Neural progenitor cell (in vitro differentiated cells): ENCODE measurements around the gene ETFBKMT. TPM values are rescaled to one million over a fixed set of nuclear protein-coding genes. Genes with fewer than 3 reads are reported as not detected.
A peak's percentile ranks its signal among the peaks of the same experiment; 100 is the strongest.

Experiments
- DNase-seq: peaks from one replicate; pipeline ENCODE4 v3.0.0-alpha.2; 2016; ENCODE audit warnings: low spot score
- H2AFZ ChIP-seq: fragments of 200-600 bp; sonication (generic); replicated peaks from 2 replicates; pipeline ENCODE4 v1.6.1; 2016; ENCODE audit warnings: antibody characterized with exemption
- H3F3A ChIP-seq: fragments of 200-600 bp; sonication (generic); 2 replicates; pipeline ENCODE4 v1.6.1; 2016; ENCODE audit warnings: antibody characterized with exemption, low read depth
- H3K27ac ChIP-seq: fragments of 200-600 bp; sonication (generic); 2 replicates; pipeline ENCODE4 v1.5.1; 2016; ENCODE audit warnings: mild to moderate bottlenecking
- H3K27me3 ChIP-seq: fragments of 200-600 bp; sonication (generic); 2 replicates; pipeline ENCODE4 v1.6.1; 2016; ENCODE audit warnings: mild to moderate bottlenecking, moderate library complexity
- H3K36me3 ChIP-seq: fragments of 200-600 bp; sonication (generic); 2 replicates; pipeline ENCODE4 v1.5.1; 2016
- H3K4me1 ChIP-seq: fragments of 200-600 bp; sonication (generic); 2 replicates; pipeline ENCODE4 v1.6.1; 2016; ENCODE audit warnings: mixed run types
- H3K4me2 ChIP-seq: fragments of 200-600 bp; sonication (generic); 2 replicates; pipeline ENCODE4 v1.6.1; 2016
- H3K4me3 ChIP-seq: fragments of 200-600 bp; sonication (generic); 2 replicates; pipeline ENCODE4 v1.5.1; 2016
- H3K79me2 ChIP-seq: fragments of 200-600 bp; sonication (generic); 2 replicates; pipeline ENCODE4 v1.6.1; 2016; ENCODE audit warnings: low read depth
- H3K9ac ChIP-seq: fragments of 200-600 bp; sonication (generic); 2 replicates; pipeline ENCODE4 v1.6.1; 2016
- H3K9me3 ChIP-seq: fragments of 200-600 bp; sonication (generic); 2 replicates; pipeline ENCODE4 v1.5.1; 2016; ENCODE audit warnings: low read depth
- H4K20me1 ChIP-seq: fragments of 200-600 bp; sonication (generic); 2 replicates; pipeline ENCODE4 v1.6.1; 2016; ENCODE audit warnings: low read depth
- H3K27ac Mint-ChIP-seq: 3 replicates; pipeline ENCODE4 v1.8.0; 2021; ENCODE audit warnings: mixed read lengths
- H3K27me3 Mint-ChIP-seq: 2 replicates; pipeline ENCODE4 v1.8.0; 2022; ENCODE audit warnings: low read depth, mild to moderate bottlenecking, inconsistent platforms, moderate library complexity, mixed read lengths; ENCODE audit not compliant: insufficient read depth
- H3K36me3 Mint-ChIP-seq: 3 replicates; pipeline ENCODE4 v1.8.0; 2021; ENCODE audit warnings: mixed read lengths
- H3K4me1 Mint-ChIP-seq: 3 replicates; pipeline ENCODE4 v1.8.0; 2021; ENCODE audit warnings: mixed read lengths
- H3K4me3 Mint-ChIP-seq: 3 replicates; pipeline ENCODE4 v1.8.0; 2021; ENCODE audit warnings: mild to moderate bottlenecking, moderate library complexity, mixed read lengths
- H3K9me3 Mint-ChIP-seq: 3 replicates; pipeline ENCODE4 v1.8.0; 2020; ENCODE audit warnings: mixed read lengths
- CTCF ChIP-seq: fragments of 200-600 bp; sonication (generic); IDR thresholded peaks from 2 replicates; pipeline ENCODE4 v1.5.1; 2017; ENCODE audit warnings: antibody characterized with exemption, mild to moderate bottlenecking
- EZH2 ChIP-seq: fragments of 200-600 bp; sonication (generic); IDR thresholded peaks from 2 replicates; pipeline ENCODE4 v1.6.1; 2017; ENCODE audit warnings: antibody characterized with exemption, mild to moderate bottlenecking, moderate library complexity
- EZH2phosphoT487 ChIP-seq: fragments of 200-600 bp; sonication (generic); IDR thresholded peaks from 2 replicates; pipeline ENCODE4 v1.6.1; 2017; ENCODE audit warnings: antibody characterized with exemption
- total RNA-seq: library from RNA; depleted of rRNA; stranded (reverse); fragments of >200 nt; gene quantifications from 2 replicates; pipeline ENCODE4 v1.2.3, GENCODE V29; 2015; ENCODE audit warnings: low replicate concordance

Gene ETFBKMT
- total RNA-seq, 1 donor from 2014 or later, result 1.5 TPM

GRCh38 chr12:31620311-31620710 lies 39.2 kb upstream of the ETFBKMT start:
- TF ChIP-seq CTCF (no peak), EZH2phosphoT487 (no peak), EZH2 (no peak)
- Histone ChIP-seq H3K4me3 (no peak overlapping the region), H3K27me3 (no peaks in the 10 kb centered on the region), H3K9me3 (no peaks in the 10 kb centered on the region), H3F3A (no peaks in the 10 kb centered on the region), H3K79me2 (no peaks in the 10 kb centered on the region), H2AFZ (no peak overlapping the region), H4K20me1 (no peaks in the 10 kb centered on the region), H3K4me1 (no peaks in the 10 kb centered on the region), H3K9ac (no peak overlapping the region), H3K27ac (no peak overlapping the region), H3K36me3 (no peaks in the 10 kb centered on the region), H3K4me2 (no peak overlapping the region)
- H3K36me3 Mint-ChIP-seq, result no peaks in the 10 kb centered on the region
- no peak overlapping the region for H3K27ac Mint-ChIP-seq
- no peak for DNase-seq
- H3K4me3 Mint-ChIP-seq, result no peak overlapping the region
- peaks cover 10% of the 10 kb centered on the region for H3K27me3 Mint-ChIP-seq
- H3K9me3 Mint-ChIP-seq, result no peaks in the 10 kb centered on the region
- no peaks in the 10 kb centered on the region for H3K4me1 Mint-ChIP-seq

GRCh38 chr12:31622038-31622437 lies 37.5 kb upstream of the ETFBKMT start:
- no peaks in the 10 kb centered on the region for H3K79me2 ChIP-seq
- H3K4me1 ChIP-seq, result peaks cover 5% of the 10 kb centered on the region
- H3F3A ChIP-seq, result no peaks in the 10 kb centered on the region
- H3K9ac ChIP-seq, result no peak overlapping the region
- H2AFZ ChIP-seq, result no peak overlapping the region
- Mint-ChIP-seq H3K4me3 (no peak overlapping the region), H3K4me1 (peaks cover 3% of the 10 kb centered on the region), H3K27me3 (peaks cover 10% of the 10 kb centered on the region), H3K9me3 (no peaks in the 10 kb centered on the region), H3K27ac (no peak overlapping the region), H3K36me3 (no peaks in the 10 kb centered on the region)
- H3K27me3 ChIP-seq, result no peaks in the 10 kb centered on the region
- no peaks in the 10 kb centered on the region for H4K20me1 ChIP-seq
- no peaks in the 10 kb centered on the region for H3K9me3 ChIP-seq
- no peak for DNase-seq
- no peak for TF ChIP-seq EZH2
- no peak for TF ChIP-seq EZH2phosphoT487
- no peak for TF ChIP-seq CTCF
- no peak overlapping the region for H3K4me2 ChIP-seq
- no peaks in the 10 kb centered on the region for H3K36me3 ChIP-seq
- H3K4me3 ChIP-seq, result no peak overlapping the region
- H3K27ac ChIP-seq, result no peak overlapping the region

GRCh38 chr12:31626270-31626995 lies 33.1 kb upstream of the ETFBKMT start:
- no peaks in the 10 kb centered on the region for H3K9me3 ChIP-seq
- no peak for TF ChIP-seq EZH2phosphoT487
- TF ChIP-seq EZH2, result no peak
- TF ChIP-seq CTCF, result no peak

More at GRCh38 chr12:31626270-31626995, 33.1 kb upstream of the ETFBKMT start:
- H3K36me3 ChIP-seq, result no peaks in the 10 kb centered on the region
- H3K9ac ChIP-seq, result no peak overlapping the region
- Mint-ChIP-seq H3K9me3 (no peaks in the 10 kb centered on the region), H3K27ac (peak overlapping the region; percentile 53), H3K36me3 (no peaks in the 10 kb centered on the region), H3K4me1 (peaks cover 33% of the 10 kb centered on the region), H3K4me3 (no peak overlapping the region), H3K27me3 (peaks cover 6% of the 10 kb centered on the region)
- H3K4me2 ChIP-seq, result no peak overlapping the region
- H3K4me3 ChIP-seq, result no peak overlapping the region
- H3K27ac ChIP-seq, result no peak overlapping the region
- H3K4me1 ChIP-seq, result peaks cover 6% of the 10 kb centered on the region
- no peaks in the 10 kb centered on the region for H3K79me2 ChIP-seq
- H4K20me1 ChIP-seq, result no peaks in the 10 kb centered on the region
- peak overlapping the region; percentile 53 for H2AFZ ChIP-seq
- no peak for DNase-seq
- H3K27me3 ChIP-seq, result no peaks in the 10 kb centered on the region
- no peaks in the 10 kb centered on the region for H3F3A ChIP-seq
